OCI-LY7 (cell line): Measurements from ENCODE around the gene DISP2. TPM values are rescaled to one million over a fixed set of nuclear protein-coding genes. Genes with fewer than 3 reads are reported as not detected.

Source experiments
- BruUV-seq: library from RNA; stranded (reverse); fragments of 400-500 nt; replicated peaks from 2 replicates; lab custom pipeline; 2021; lab: Mats Ljungman, UMichigan
- CTCF ChIA-PET: fragments of 300-600 bp; sonication (Branson Sonifier 250); formaldehyde crosslinking; loops from one replicate; lab custom pipeline; 2022; ENCODE audit warnings: antibody characterized with exemption; ENCODE audit not compliant: unreplicated experiment; lab: Charles Lee
- POLR2A ChIA-PET: fragments of 300-600 bp; sonication (Branson Sonifier 250); formaldehyde crosslinking; loops from one replicate; lab custom pipeline; 2022; ENCODE audit warnings: antibody characterized with exemption; lab: Charles Lee
- DNase-seq: peaks from one replicate; pipeline ENCODE4 v3.0.0-alpha.2; 2015; ENCODE audit warnings: low spot score
- H2AFZ ChIP-seq: fragments of 200-600 bp; sonication (generic), shearing (Covaris generic); 2 replicates; pipeline ENCODE4 v1.6.1; 2014; ENCODE audit warnings: mild to moderate bottlenecking, antibody characterized with exemption, low read length, moderate library complexity
- H3K27ac ChIP-seq: fragments of 200-600 bp; sonication (generic); 2 replicates; pipeline ENCODE4 v1.5.1; 2014; ENCODE audit warnings: mixed run types, low read depth, mild to moderate bottlenecking, moderate library complexity, low read length, inconsistent platforms; ENCODE audit not compliant: poor library complexity, severe bottlenecking
- H3K36me3 ChIP-seq: fragments of 200-600 bp; sonication (generic); 2 replicates; pipeline ENCODE4 v1.6.1; 2014; ENCODE audit warnings: mild to moderate bottlenecking, antibody characterized with exemption, low read length, moderate library complexity, mixed read lengths; ENCODE audit not compliant: insufficient read depth
- H3K4me1 ChIP-seq: fragments of 200-600 bp; sonication (generic); 2 replicates; pipeline ENCODE4 v1.5.1; 2014; ENCODE audit warnings: mild to moderate bottlenecking, low read length; ENCODE audit not compliant: insufficient read depth, poor library complexity, severe bottlenecking
- H3K4me2 ChIP-seq: fragments of 200-600 bp; sonication (generic); 2 replicates; pipeline ENCODE4 v1.6.1; 2014; ENCODE audit warnings: mild to moderate bottlenecking, low read length
- H3K4me3 ChIP-seq: fragments of 200-600 bp; sonication (generic); 2 replicates; pipeline ENCODE4 v1.5.1; 2014; ENCODE audit warnings: mild to moderate bottlenecking, low read depth, low read length; ENCODE audit not compliant: poor library complexity, severe bottlenecking
- H3K79me2 ChIP-seq: fragments of 200-600 bp; sonication (generic); 2 replicates; pipeline ENCODE4 v1.6.1; 2016; ENCODE audit warnings: low read depth, mild to moderate bottlenecking, low read length, moderate library complexity, mixed read lengths; ENCODE audit not compliant: insufficient read depth
- H3K9me2 ChIP-seq: fragments of 200-600 bp; sonication (generic); 2 replicates; pipeline ENCODE4 v1.6.1; 2016; ENCODE audit warnings: mild to moderate bottlenecking, low read length, mixed read lengths; ENCODE audit not compliant: insufficient read depth
- H3K9me3 ChIP-seq: fragments of 200-600 bp; sonication (generic); 2 replicates; pipeline ENCODE4 v1.6.1; 2014; ENCODE audit warnings: mild to moderate bottlenecking, mixed run types, low read length, mixed read lengths
- H4K20me1 ChIP-seq: fragments of 200-600 bp; sonication (generic); 2 replicates; pipeline ENCODE4 v1.6.1; 2014; ENCODE audit warnings: mild to moderate bottlenecking, antibody characterized with exemption, low read length, moderate library complexity, mixed read lengths; ENCODE audit not compliant: insufficient read depth
- CTCF ChIP-seq: fragments of 200-600 bp; sonication (generic); conservative IDR thresholded peaks from 2 replicates; pipeline ENCODE4 v1.5.1; 2014; ENCODE audit warnings: mild to moderate bottlenecking, antibody characterized with exemption, low read length, moderate library complexity, mixed read lengths
- EZH2phosphoT487 ChIP-seq: fragments of 200-600 bp; sonication (generic); IDR thresholded peaks from 2 replicates; pipeline ENCODE4 v1.6.1; 2018; ENCODE audit warnings: low read depth, borderline replicate concordance, mild to moderate bottlenecking, mixed run types, antibody characterized with exemption, low read length, moderate library complexity, mixed read lengths
- intact Hi-C: fragments of 100-400 bp; cut with micrococcal nuclease; formaldehyde crosslinking; loops from one replicate; pipeline ENCODE4 v1.10.0; 2022; ENCODE audit not compliant: unreplicated experiment
- total RNA-seq, 2 experiments: library from RNA; depleted of rRNA in 1 of 2; stranded (reverse); fragments of >200 nt in 1 of 2; shearing (Covaris generic) in 1 of 2; gene quantifications; 2 replicates each; pipeline ENCODE4 v1.2.3, GENCODE V29; 2014 to 2022

Gene DISP2
- total RNA-seq, 2 experiments from 2014 or later: 0.03 to 0.25 TPM

GRCh38 chr15:40352281-40352901 lies 5.6 kb upstream of the DISP2 start:
- no peaks in the 10 kb centered on the region for H3K4me1 ChIP-seq
- POLR2A ChIA-PET: no interaction called here
- no peak for TF ChIP-seq CTCF
- TF ChIP-seq EZH2phosphoT487: no peak

GRCh38 chr15:40353697-40354096 lies 4.3 kb upstream of the DISP2 start:
- Histone ChIP-seq H3K9me3 (no peaks in the 10 kb centered on the region), H2AFZ (no peak overlapping the region), H3K27ac (no peak overlapping the region), H3K79me2 (no peaks in the 10 kb centered on the region), H4K20me1 (no peaks in the 10 kb centered on the region), H3K4me3 (no peak overlapping the region), H3K4me1 (peaks cover 5% of the 10 kb centered on the region), H3K9me2 (no peaks in the 10 kb centered on the region), H3K4me2 (no peak overlapping the region), H3K36me3 (no peaks in the 10 kb centered on the region)
- TF ChIP-seq EZH2phosphoT487 (no peak), CTCF (no peak)
- ChIA-PET CTCF (no interaction called here), POLR2A (no interaction called here)
- no TSS peak for BruUV-seq
- no peak for DNase-seq
- intact Hi-C loops: no loop called here

More at GRCh38 chr15:40352281-40352901, 5.6 kb upstream of the DISP2 start:
- Histone ChIP-seq H2AFZ (no peak overlapping the region), H4K20me1 (no peaks in the 10 kb centered on the region), H3K9me3 (no peaks in the 10 kb centered on the region), H3K9me2 (no peaks in the 10 kb centered on the region), H3K79me2 (no peaks in the 10 kb centered on the region), H3K4me3 (no peak overlapping the region), H3K27ac (no peak overlapping the region), H3K36me3 (no peaks in the 10 kb centered on the region), H3K4me2 (no peak overlapping the region)
- no TSS peak for BruUV-seq
- CTCF ChIA-PET: no interaction called here
- no peak for DNase-seq
- intact Hi-C loops: no loop called here
